ENCODE data around the gene STAG3.
"Not testable (repeated sequence)": the region's sequence is repeated elsewhere in the genome, so short reads cannot be mapped to it uniquely, and the experiment has no call there.

The STAG3 gene

DNA sequence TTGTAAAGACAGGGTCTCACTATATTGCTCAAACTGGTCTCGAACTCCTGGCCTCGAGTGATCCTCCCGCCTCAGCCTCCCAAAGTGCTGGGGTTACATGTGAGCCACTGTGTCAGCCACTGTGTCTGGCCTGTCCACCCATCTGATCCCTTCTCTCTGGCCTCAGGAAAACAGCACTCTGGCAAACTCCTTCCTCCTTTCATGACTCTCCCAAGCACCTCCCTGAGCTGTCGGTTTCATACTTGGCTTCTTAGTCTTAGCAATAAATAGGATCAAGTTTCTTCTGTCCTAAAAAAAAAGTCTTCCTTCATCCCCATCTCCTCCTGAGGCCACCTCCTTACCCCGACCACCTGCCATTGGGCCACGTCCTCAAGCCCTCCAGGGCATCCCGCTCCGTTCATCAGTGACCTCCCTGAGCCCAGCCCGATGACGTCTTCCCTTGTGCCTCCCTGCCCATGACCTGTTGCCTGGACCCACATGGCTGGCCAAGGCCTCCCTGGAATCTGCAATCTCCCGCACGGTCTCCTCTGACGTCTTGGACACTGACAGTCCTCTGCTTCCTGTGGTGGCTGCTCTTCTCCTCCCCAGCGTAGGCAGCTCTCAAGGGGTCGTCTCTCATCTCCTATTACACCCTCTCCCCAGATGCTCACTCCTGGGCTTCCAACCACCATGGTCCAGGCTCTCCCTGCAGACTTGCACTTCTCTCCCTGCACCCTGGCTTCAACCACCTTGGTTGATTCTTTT lies 68.6 kb downstream of the STAG3 start:
- not testable (repeated sequence) for DNase-seq (ENCODE audit: low read depth in 2 of 2)

DNA sequence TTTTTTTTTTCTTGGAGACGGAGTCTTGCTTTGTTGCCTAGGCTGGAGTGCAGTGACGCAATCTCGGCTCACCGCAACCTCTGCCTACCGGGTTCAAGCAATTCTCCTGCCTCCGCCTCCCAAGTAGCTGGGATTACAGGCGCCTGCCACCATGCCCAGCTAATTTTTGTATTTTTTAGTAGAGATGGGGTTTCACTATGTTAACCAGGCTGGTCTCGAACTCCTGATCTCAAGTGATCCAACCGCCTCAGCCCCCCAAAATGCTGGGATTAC lies 69.1 kb downstream of the STAG3 start:
- DNase-seq (ENCODE audit: low read depth in 2 of 2) = not testable (repeated sequence)

DNA sequence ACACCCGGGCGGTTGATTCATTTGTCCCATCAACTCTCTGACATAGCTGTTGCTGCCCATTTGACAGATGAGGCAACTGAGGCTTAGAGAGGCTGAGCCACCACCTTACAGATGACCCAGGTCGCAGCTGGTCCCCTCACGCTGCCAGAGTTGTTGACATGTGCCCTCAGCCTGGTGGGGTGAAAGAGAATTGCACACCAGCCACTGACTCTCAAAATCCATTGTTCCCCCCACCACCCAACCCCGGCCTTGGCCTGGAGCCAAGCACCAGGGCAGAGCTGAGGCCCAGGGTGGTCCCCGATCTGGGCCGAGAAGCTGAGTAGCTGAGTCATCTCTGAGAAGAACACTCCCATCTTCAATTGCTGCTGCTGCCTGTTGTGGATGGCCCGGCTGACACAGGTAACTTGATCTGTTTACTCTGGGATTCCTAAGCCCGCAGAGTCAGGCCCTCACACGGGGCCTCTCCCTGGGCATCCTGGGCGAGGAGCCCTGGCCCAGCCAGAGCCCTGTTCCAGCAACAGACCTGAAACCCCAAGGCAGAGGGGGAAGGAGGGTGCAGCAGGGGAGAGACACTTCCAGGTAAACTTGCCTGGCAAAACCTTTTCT lies 69.5 kb downstream of the STAG3 start:
- DNase-seq (ENCODE audit: low read depth in 2 of 2) = no peak

DNA sequence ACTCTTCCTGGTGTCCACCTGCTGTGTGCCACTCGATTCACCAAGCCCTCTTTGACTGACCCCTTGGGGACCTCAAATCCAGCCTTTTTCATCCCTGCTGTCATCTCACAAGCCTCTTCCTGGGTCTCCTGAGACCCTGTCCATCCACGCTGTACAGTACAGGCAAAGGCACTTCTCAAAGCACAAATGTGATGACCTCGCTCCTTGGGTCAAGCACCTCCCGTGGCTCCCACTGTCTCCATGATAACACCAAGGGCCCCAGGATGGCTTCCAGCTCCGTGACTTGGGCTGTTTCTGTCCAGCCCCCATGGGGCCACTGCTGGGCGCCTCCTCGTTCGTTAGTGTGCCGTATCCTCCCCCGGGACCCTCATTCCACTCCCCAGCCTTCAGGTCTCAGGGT lies 70.8 kb downstream of the STAG3 start:
- DNase-seq (ENCODE audit: low read depth in 2 of 2) = no peak

DNA sequence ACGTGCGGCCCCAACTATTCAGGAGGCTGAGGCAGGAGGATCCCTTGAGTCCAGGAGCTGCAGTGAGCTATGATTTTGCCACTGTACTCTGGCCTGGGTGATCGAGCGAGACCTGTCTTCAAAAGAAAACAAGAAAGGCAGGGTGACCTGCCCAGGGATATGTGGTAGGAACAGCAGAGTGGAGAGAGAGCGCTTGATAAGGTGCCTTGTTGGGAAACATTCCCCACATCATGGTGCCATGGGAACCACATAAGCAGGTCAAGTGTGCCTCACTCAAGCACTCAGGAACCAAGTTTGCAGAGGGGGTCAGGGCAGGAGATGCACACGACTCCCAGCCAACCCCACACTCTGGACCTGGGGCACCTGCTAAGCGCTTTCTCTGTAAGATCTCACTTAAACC lies 79.3 kb downstream of the STAG3 start:
- no peak for DNase-seq (ENCODE audit: low read depth in 2 of 2)

DNA sequence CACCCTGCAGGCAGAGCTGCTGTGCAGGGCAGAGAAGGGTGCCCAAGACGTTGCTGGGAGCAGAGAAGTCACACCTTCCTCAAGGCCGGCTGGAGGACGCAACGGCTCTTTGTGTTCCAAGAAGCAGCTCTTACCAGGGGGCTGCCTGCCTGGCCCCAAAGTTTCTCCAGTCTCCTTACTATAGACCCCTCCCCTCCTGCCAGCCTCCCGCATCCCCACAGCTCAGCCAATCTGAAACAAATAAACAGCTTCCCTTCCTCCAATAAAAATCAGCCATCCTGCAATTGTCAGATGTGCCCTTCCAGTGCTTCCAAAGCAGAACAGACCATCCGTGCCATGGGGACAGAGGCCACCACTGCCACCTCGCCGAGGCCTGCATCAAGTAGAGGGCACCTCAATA lies 82.3 kb downstream of the STAG3 start:
- DNase-seq (ENCODE audit: low read depth in 2 of 2) = not testable (repeated sequence)

DNA sequence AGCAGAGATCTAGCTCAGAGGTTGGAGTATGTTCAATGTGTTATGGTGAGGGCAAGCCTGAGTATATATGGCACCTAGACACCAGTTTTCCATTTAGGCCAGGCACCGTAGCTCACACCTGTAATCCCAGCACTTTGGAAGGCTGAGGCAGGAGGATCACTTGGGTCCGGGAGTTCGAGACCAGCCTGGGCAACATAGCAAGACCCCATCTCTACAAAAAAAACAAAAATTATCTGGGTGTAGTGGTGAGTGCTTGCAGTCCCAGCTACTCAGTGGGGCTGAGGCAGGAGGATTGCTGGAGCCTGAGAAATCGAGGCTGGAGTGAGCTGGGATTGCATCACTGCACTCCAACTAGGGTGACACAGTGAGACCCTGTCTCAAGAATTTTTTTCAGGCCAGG lies 85.2 kb downstream of the STAG3 start:
- DNase-seq (ENCODE audit: low read depth in 2 of 2) = not testable (repeated sequence)

All from stimulated activated CD8-positive, alpha-beta memory T cell treated with anti-CD3 and anti-CD28 coated beads, Interleukin-2, amount 100 ng/mL, for 48 hours (primary cell).